BE2C (cell line): Measurements from ENCODE around the gene GLDC.

ENCODE experiments used
- DNase-seq: peaks from one replicate; pipeline ENCODE4 v3.0.0-alpha.2; 2020
- H3K27me3 ChIP-seq: fragments of 250-450 bp; sonication (Bioruptor Pico); 2 replicates; pipeline ENCODE4 v1.5.1; 2020; ENCODE audit warnings: mild to moderate bottlenecking
- H3K36me3 ChIP-seq: fragments of 250-450 bp; sonication (Bioruptor Pico); 2 replicates; pipeline ENCODE4 v1.5.1; 2020; ENCODE audit warnings: mild to moderate bottlenecking
- H3K4me1 ChIP-seq: fragments of 250-450 bp; sonication (Bioruptor Pico); 2 replicates; pipeline ENCODE4 v1.5.1; 2020
- H3K4me3 ChIP-seq: 2 replicates; pipeline ENCODE4 v1.5.1; 2011; ENCODE audit warnings: low read depth, low read length
- H3K9me3 ChIP-seq: fragments of 250-450 bp; sonication (Bioruptor Pico); 2 replicates; pipeline ENCODE4 v1.5.1; 2020
- CTCF ChIP-seq: IDR thresholded peaks from 2 replicates; pipeline ENCODE4 v1.5.1; 2012; ENCODE audit warnings: mild to moderate bottlenecking, low read depth, low read length

The GLDC gene

GRCh38 chr9:6538666-6539071, 106.9 kb downstream of the GLDC start:
- H3K36me3 ChIP-seq = no peaks in the 10 kb centered on the region
- peak; percentile 30 for DNase-seq
- no peaks in the 10 kb centered on the region for H3K27me3 ChIP-seq
- no peaks in the 10 kb centered on the region for H3K9me3 ChIP-seq
- no peaks in the 10 kb centered on the region for H3K4me1 ChIP-seq
- H3K4me3 ChIP-seq = no peak overlapping the region
- TF ChIP-seq CTCF = no peak

DNA sequence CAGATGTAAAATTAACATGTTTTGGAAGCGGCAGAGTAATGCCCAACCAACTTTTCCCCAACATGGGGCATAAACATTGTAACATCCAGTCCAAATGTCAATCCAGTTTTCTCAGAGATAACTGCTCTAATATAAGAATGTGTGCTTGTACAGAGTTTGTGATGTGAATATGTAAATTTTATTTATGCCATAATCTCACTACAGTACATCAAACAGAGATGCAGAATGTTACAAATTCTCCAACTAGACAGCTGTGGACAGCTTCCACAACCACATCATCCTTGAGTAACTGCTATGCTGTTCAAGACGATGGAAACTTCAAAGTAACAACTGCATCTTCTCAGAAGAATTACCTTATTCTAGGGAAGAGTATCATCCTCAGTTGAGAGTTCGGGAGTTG, 109.9 kb downstream of the GLDC start:
- Histone ChIP-seq H3K36me3 (no peaks in the 10 kb centered on the region), H3K27me3 (no peaks in the 10 kb centered on the region), H3K9me3 (no peaks in the 10 kb centered on the region), H3K4me1 (no peaks in the 10 kb centered on the region), H3K4me3 (no peak overlapping the region)
- DNase-seq = no peak
- no peak for TF ChIP-seq CTCF

GRCh38 chr9:6525326-6526045, 120.0 kb downstream of the GLDC start:
- Histone ChIP-seq H3K27me3 (no peaks in the 10 kb centered on the region), H3K9me3 (no peaks in the 10 kb centered on the region), H3K36me3 (no peaks in the 10 kb centered on the region), H3K4me1 (no peaks in the 10 kb centered on the region), H3K4me3 (no peak overlapping the region)
- no peak for DNase-seq
- no peak for TF ChIP-seq CTCF

DNA sequence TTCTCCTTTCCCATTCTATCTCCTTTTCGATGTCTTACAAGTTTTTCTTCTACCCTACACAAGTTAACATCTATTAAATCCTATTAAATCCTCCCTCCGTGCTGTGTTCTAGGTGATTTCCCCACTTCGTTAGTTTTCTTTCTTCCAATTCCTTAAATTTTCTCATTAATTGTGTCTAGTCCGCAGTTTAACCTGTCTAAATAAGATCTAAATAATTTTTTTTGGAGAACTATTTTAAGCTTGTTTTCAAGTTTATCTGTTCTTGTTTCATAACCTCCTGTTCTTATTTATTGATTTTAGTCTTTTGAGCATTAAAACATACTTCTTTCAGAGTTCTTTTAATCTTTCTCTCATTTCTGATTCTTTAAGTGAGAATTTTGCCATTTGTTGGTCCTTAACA, 123.3 kb downstream of the GLDC start:
- no peaks in the 10 kb centered on the region for H3K9me3 ChIP-seq
- H3K4me1 ChIP-seq = no peaks in the 10 kb centered on the region
- DNase-seq = no peak
- H3K36me3 ChIP-seq = no peaks in the 10 kb centered on the region
- H3K27me3 ChIP-seq = no peaks in the 10 kb centered on the region
- no peak for TF ChIP-seq CTCF
- no peak overlapping the region for H3K4me3 ChIP-seq

DNA sequence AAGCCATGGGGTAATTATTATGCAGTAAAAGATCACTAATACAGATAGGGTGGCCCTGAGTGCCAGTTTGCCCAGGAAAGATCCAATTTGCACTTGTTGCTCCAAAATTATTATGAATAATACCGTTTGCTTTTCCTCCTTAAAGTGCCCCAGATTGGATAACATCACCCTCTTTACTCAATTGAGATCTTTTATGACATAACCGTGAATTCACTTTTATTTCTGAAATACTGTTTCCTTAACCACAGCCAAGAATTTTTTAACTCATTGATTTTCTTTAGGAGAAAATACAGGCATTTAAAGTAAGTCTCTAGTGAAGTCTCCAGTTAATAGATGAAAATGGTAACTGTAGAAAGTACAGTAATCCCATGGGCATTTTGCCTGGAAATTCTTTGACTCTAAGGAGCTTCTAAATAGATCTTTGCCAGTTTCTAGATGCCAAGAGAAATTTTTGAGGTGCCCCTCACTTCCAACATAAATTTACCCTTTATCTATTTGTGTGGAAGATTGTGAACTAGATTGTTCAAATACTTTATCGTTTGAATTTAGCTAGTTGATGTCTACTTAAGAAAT, 133.4 kb downstream of the GLDC start:
- no peak overlapping the region for H3K4me3 ChIP-seq
- no peaks in the 10 kb centered on the region for H3K27me3 ChIP-seq
- no peak for TF ChIP-seq CTCF
- peaks cover 14% of the 10 kb centered on the region for H3K36me3 ChIP-seq
- DNase-seq = no peak
- no peaks in the 10 kb centered on the region for H3K4me1 ChIP-seq
- H3K9me3 ChIP-seq = no peaks in the 10 kb centered on the region

- no peaks in the 10 kb centered on the region for H3K4me1 ChIP-seq
- H3K4me3 ChIP-seq = no peak overlapping the region
- H3K9me3 ChIP-seq = no peaks in the 10 kb centered on the region
- DNase-seq = no peak
- no peak for TF ChIP-seq CTCF
- H3K27me3 ChIP-seq = no peaks in the 10 kb centered on the region
- peaks cover 53% of the 10 kb centered on the region for H3K36me3 ChIP-seq
Observed at GRCh38 chr9:6506571-6506970, 139.0 kb downstream of the GLDC start.
